Loucy (cell line): ENCODE measurements around the gene KAT6B.

ENCODE experiments used
- H2AFZ ChIP-seq: fragments of 200-600 bp; sonication (generic); 2 replicates; pipeline ENCODE4 v1.6.0; 2016; ENCODE audit warnings: antibody characterized with exemption, mild to moderate bottlenecking, low read length, moderate library complexity
- H3F3A ChIP-seq: fragments of 200-600 bp; 2 replicates; pipeline ENCODE4 v1.6.0; 2016; ENCODE audit warnings: antibody characterized with exemption, low read depth, mild to moderate bottlenecking
- H3K27me3 ChIP-seq: fragments of 200-600 bp; sonication (generic); 2 replicates; pipeline ENCODE4 v1.6.1; 2014; ENCODE audit warnings: low read length, mild to moderate bottlenecking; ENCODE audit not compliant: insufficient read depth, poor library complexity, severe bottlenecking
- H3K36me3 ChIP-seq: fragments of 200-600 bp; sonication (generic); 2 replicates; pipeline ENCODE4 v1.6.1; 2016; ENCODE audit warnings: low read length; ENCODE audit not compliant: insufficient read depth
- H3K4me1 ChIP-seq: fragments of 200-600 bp; sonication (generic); 2 replicates; pipeline ENCODE4 v1.5.1; 2014; ENCODE audit warnings: low read length, mild to moderate bottlenecking; ENCODE audit not compliant: insufficient read depth, poor library complexity, severe bottlenecking
- H3K4me2 ChIP-seq: fragments of 200-600 bp; sonication (generic); 2 replicates; pipeline ENCODE4 v1.6.0; 2014; ENCODE audit warnings: antibody characterized with exemption, low read length, low read depth, mild to moderate bottlenecking; ENCODE audit not compliant: poor library complexity, severe bottlenecking
- H3K4me3 ChIP-seq: fragments of 200-600 bp; sonication (generic); 2 replicates; pipeline ENCODE4 v1.5.1; 2014; ENCODE audit warnings: low read length, mild to moderate bottlenecking, mixed read lengths; ENCODE audit not compliant: poor library complexity, severe bottlenecking
- H3K79me2 ChIP-seq: fragments of 200-600 bp; sonication (generic); 2 replicates; pipeline ENCODE4 v1.6.1; 2014; ENCODE audit warnings: low read length; ENCODE audit not compliant: insufficient read depth
- H3K9ac ChIP-seq: fragments of 200-600 bp; sonication (generic); 2 replicates; pipeline ENCODE4 v1.6.0; 2014; ENCODE audit warnings: mild to moderate bottlenecking, low read depth, low read length, moderate library complexity; ENCODE audit not compliant: poor library complexity, severe bottlenecking
- H3K9me2 ChIP-seq: fragments of 200-600 bp; sonication (generic); replicated peaks from 2 replicates; pipeline ENCODE4 v1.6.1; 2016; ENCODE audit warnings: low read depth, low read length, mixed read lengths
- H3K9me3 ChIP-seq: fragments of 200-600 bp; sonication (generic); 2 replicates; pipeline ENCODE4 v1.6.1; 2014; ENCODE audit warnings: mild to moderate bottlenecking, antibody characterized with exemption, low read length, low read depth; ENCODE audit not compliant: insufficient read depth
- H4K20me1 ChIP-seq: fragments of 200-600 bp; sonication (generic); 2 replicates; pipeline ENCODE4 v1.6.0; 2014; ENCODE audit warnings: antibody characterized with exemption, low read length, mild to moderate bottlenecking; ENCODE audit not compliant: insufficient read depth, poor library complexity, severe bottlenecking
- CTCF ChIP-seq: fragments of 200-600 bp; sonication (generic); conservative IDR thresholded peaks from 2 replicates; pipeline ENCODE4 v1.5.1; 2014; ENCODE audit warnings: mild to moderate bottlenecking, antibody characterized with exemption, low read length
- EZH2phosphoT487 ChIP-seq: fragments of 200-600 bp; IDR thresholded peaks from 2 replicates; pipeline ENCODE4 v1.6.1; 2018; ENCODE audit warnings: antibody characterized with exemption, mild to moderate bottlenecking, moderate library complexity, borderline replicate concordance

Gene KAT6B

GRCh38 chr10:74801447-74801846, 25.0 kb upstream of the KAT6B start:
- Histone ChIP-seq H3F3A (no peaks in the 10 kb centered on the region), H3K27me3 (no peaks in the 10 kb centered on the region), H3K4me3 (no peak overlapping the region), H3K9me3 (no peaks in the 10 kb centered on the region), H3K4me2 (no peak overlapping the region), H3K4me1 (peaks cover 7% of the 10 kb centered on the region), H3K36me3 (no peaks in the 10 kb centered on the region), H3K9me2 (no peaks in the 10 kb centered on the region), H2AFZ (no peak overlapping the region), H3K79me2 (no peaks in the 10 kb centered on the region), H4K20me1 (no peaks in the 10 kb centered on the region), H3K9ac (no peak overlapping the region)
- TF ChIP-seq EZH2phosphoT487 (no peak), CTCF (no peak)

GRCh38 chr10:74808501-74808900, 17.9 kb upstream of the KAT6B start:
- Histone ChIP-seq H3K4me2 (no peak overlapping the region), H4K20me1 (no peaks in the 10 kb centered on the region), H3F3A (no peaks in the 10 kb centered on the region), H3K9me2 (no peaks in the 10 kb centered on the region), H3K9me3 (no peaks in the 10 kb centered on the region), H3K9ac (no peak overlapping the region), H3K79me2 (no peaks in the 10 kb centered on the region), H3K4me3 (no peak overlapping the region), H3K27me3 (no peaks in the 10 kb centered on the region), H2AFZ (no peak overlapping the region), H3K4me1 (no peaks in the 10 kb centered on the region), H3K36me3 (no peaks in the 10 kb centered on the region)
- no peak for TF ChIP-seq EZH2phosphoT487
- TF ChIP-seq CTCF = no peak

DNA sequence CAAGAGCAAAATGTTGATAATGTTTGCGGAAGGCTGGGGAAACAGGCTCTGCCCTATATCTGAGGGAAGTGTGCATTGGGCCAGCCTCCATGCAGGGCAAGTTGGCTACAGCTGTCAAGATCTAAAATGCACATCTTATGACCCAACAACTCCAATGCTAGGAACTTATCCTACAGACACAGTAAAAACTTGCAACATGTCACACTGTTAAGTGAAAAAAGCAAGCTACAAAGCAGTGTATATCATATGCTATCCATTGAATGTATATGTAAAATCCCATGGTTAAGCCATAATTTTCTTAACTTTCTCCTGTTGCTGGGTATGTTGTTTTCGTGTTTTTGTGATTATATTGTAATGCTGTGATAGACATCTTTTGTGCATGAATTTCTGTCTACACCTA, 16.3 kb upstream of the KAT6B start:
- Histone ChIP-seq H3K4me3 (no peak overlapping the region), H3F3A (no peaks in the 10 kb centered on the region), H3K36me3 (no peaks in the 10 kb centered on the region), H2AFZ (no peak overlapping the region), H3K9me2 (no peaks in the 10 kb centered on the region), H4K20me1 (no peaks in the 10 kb centered on the region), H3K4me1 (no peaks in the 10 kb centered on the region), H3K9me3 (no peaks in the 10 kb centered on the region), H3K4me2 (no peak overlapping the region), H3K79me2 (no peaks in the 10 kb centered on the region), H3K9ac (no peak overlapping the region), H3K27me3 (no peaks in the 10 kb centered on the region)
- TF ChIP-seq EZH2phosphoT487 = no peak
- TF ChIP-seq CTCF = no peak
